ENCODE results near the gene SAMD1. TPM values are rescaled to one million over a fixed set of nuclear protein-coding genes. Genes with fewer than 3 reads are reported as not detected.

SAMD1 gene
- total and polyA plus RNA-seq, 9 of the 15 experiments (the other 6 are each of a cell fraction or from before 2014, with no cell fraction given) = 2.9 to 96.0 (median 43.5) TPM

DNA sequence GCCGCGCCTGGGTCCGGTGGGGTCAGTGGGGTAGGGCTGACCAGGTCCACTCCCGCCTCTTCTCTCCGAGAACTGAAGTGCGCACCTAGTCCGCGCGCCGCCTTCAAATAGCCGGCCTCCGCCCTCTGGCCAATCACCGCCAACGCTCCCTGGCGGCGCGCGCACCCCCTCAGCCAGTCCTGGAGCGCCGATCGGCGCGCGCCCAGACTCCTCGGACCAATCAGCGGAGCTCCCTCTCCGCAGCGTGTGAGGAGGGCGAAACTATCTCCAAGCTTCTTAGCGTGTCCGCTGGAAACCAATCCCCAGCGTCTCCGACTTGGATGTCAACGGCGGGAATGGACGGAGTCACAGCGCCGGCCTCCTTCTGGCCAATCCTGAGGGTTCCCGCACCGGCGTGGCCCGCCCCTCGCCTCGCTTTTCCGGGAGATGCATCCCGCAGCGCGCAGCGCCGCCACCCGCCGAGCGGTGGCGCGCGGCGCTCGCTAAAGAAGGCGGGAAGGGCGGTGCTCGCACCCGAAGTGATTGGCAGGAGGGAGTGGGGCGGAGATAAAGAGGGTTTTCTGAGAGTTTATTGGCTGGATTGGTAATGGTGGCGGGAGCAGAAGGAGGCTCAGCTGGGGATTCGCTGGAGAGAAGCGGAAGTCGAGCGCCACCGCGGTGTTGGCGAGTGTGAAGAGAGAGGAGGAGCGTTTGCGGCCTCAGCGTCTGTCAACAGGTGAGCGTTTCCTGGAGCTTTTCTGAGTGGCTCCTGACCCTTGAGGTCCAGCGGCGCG lies 46.1 kb upstream of the SAMD1 start, which contains the start of gene ASF1B (continued):
- TF ChIP-seq NCOA6 (IDR thresholded peaks at IDR 0.05) (no peak), CBX5 (IDR thresholded peaks at IDR 0.05; ENCODE audit: borderline replicate concordance, low read depth) (no peak), ZBTB8A (IDR thresholded peaks at IDR 0.05; ENCODE audit: partially characterized antibody) (no peak), ARID3A (IDR thresholded peaks at IDR 0.05; ENCODE audit: borderline replicate concordance, low read depth, low read length) (no peak; the same call in 1 of the 2 replicates), U2AF2 (optimal IDR thresholded peaks at IDR 0.05; ENCODE audit: low read depth, low read length) (no peak), ZNF436 (CRISPR knock-in tag; IDR thresholded peaks at IDR 0.05) (no peak), FOXA3 (CRISPR knock-in tag; conservative IDR thresholded peaks at IDR 0.05 in 1 of 2, IDR thresholded peaks at IDR 0.05 in 1 of 2) (peak in 1 of 2 experiments; percentile 40; a peak in 1 of 4 replicates), KLF6 (CRISPR knock-in tag; IDR thresholded peaks at IDR 0.05; ENCODE audit: borderline replicate concordance) (peak; percentile 36; the same call in 1 of the 2 replicates), ATF4 (CRISPR knock-in tag; IDR thresholded peaks at IDR 0.05) (no peak), KLF1 (tag; IDR thresholded peaks at IDR 0.05) (peak; percentile 86; the same call in 1 of the 2 replicates), PHF20 (IDR thresholded peaks at IDR 0.05; ENCODE audit: partially characterized antibody) (peak; percentile 40), IFI16 (CRISPR knock-in tag; IDR thresholded peaks at IDR 0.05) (no peak), NFATC3 (IDR thresholded peaks at IDR 0.05) (no peak), SETDB1 (IDR thresholded peaks at IDR 0.05; ENCODE audit: low read length) (no peak), TGIF2 (CRISPR knock-in tag; IDR thresholded peaks at IDR 0.05) (no peak; the same call in 1 of the 2 replicates), ARID1B (IDR thresholded peaks at IDR 0.05) (no peak; the same call in 1 of the 2 replicates), ZNF146 (CRISPR knock-in tag; IDR thresholded peaks at IDR 0.05; ENCODE audit: unreplicated experiment) (no peak), NR2C2 (CRISPR knock-in tag; IDR thresholded peaks at IDR 0.05) (no peak), NR2C2 (tag; IDR thresholded peaks at IDR 0.05) (peak; percentile 84), HCFC1 (IDR thresholded peaks at IDR 0.05; ENCODE audit: low read depth, low read length) (peak; percentile 33; the same call in 1 of the 2 replicates), SNRNP70 (optimal IDR thresholded peaks at IDR 0.05; ENCODE audit: low read depth, low read length) (no peak), GABPA (tag; conservative IDR thresholded peaks at IDR 0.05; ENCODE audit: low read depth) (peak; percentile 96), RUNX1 (IDR thresholded peaks at IDR 0.05; ENCODE audit: low read depth) (no peak)
- TF ChIP-seq, protein P1, sequence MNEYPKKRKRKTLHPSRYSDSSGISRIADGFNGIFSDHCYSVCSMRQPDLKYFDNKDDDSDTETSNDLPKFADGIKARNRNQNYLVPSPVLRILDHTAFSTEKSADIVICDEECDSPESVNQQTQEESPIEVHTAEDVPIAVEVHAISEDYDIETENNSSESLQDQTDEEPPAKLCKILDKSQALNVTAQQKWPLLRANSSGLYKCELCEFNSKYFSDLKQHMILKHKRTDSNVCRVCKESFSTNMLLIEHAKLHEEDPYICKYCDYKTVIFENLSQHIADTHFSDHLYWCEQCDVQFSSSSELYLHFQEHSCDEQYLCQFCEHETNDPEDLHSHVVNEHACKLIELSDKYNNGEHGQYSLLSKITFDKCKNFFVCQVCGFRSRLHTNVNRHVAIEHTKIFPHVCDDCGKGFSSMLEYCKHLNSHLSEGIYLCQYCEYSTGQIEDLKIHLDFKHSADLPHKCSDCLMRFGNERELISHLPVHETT (CRISPR knock-in tag; conservative IDR thresholded peaks at IDR 0.05 in 1 of 2, IDR thresholded peaks at IDR 0.05 in 1 of 2) = peak in 1 of 2 experiments; percentile 86; a peak in 2 of 4 replicates
- TF ChIP-seq, protein P2, sequence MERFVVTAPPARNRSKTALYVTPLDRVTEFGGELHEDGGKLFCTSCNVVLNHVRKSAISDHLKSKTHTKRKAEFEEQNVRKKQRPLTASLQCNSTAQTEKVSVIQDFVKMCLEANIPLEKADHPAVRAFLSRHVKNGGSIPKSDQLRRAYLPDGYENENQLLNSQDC (CRISPR knock-in tag; IDR thresholded peaks at IDR 0.05) = no peak
